Measurements from ENCODE around the gene RNF34.

- TF ChIP-seq CTCF (conservative IDR thresholded peaks at IDR 0.05) (0 out of 2 replicates have a peak, but pooled peaks have one; percentile 29), EZH2 (IDR thresholded peaks at IDR 0.05; ENCODE audit: low read depth) (no peak)
These were observed 41.6 kb downstream of the RNF34 start for GRCh38 chr12:121441555-121441954.
